ENCODE results near the gene GLCCI1.

GLCCI1 gene

GRCh38 chr7:7968544-7969305 lies at the start of gene GLCCI1:
Gene GLCCI1, plus strand, starts transcription at chr7:7968796. Its CDS starts 555 bp downstream, at chr7:7969351.
- peak; percentile 99 for DNase-seq

GRCh38 chr7:7919449-7919945 lies 49.1 kb upstream of the GLCCI1 start:
- DNase-seq, result no peak

GRCh38 chr7:7920056-7920455 lies 48.5 kb upstream of the GLCCI1 start:
- no peak for DNase-seq

GRCh38 chr7:7920481-7920880 lies 48.1 kb upstream of the GLCCI1 start:
- DNase-seq, result no peak

DNA sequence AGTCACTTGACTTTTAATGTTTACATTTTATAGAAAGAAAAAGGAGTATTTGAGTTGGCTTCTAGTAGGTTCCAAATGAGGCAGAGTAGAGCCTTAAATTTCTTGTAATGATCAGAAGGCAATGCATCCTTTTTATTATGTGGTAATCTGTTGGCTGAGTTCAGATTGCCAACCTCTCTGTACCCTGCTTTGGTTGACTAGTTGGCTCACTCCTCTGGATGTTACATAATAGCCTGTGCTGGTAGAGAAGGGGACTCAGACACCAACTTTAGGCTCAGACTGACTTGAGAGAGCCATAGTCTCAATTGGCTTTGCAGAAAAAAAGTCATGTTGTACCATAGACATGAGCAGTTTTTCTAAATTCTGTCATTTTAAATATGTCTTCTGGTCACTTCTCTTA lies 46.8 kb upstream of the GLCCI1 start:
- no peak for DNase-seq

DNA sequence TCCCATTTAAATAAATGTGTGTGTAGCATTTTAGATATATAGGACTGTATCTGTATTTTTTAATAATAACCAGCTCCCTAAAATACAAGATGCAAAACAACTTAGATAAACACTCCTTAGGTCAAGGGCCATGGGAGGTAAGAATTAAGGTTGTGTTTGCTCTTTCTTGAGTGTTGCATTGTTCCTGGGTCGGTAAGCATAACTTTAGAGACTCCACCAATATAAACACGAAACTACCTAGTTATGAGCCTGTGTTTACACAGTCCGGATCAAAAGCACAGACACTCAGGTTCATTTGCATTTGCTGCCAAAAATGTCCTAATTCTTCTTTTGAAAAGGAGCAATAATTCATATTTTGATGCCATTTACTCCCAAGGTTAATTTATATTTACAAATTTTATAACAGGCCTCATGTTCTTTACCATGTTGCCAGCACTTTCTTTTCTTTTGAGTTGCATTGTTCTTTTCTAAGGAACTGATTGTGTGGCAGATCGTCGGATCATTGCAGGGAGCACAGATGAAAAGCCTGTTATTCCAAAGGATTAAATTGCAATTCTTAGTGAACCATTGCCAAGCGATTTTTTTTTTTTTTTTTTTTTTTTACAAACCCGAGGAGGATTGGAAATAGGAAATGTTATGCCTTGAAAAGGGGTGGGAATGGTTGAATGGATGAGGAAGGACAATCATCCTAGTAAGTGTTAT lies 45.8 kb upstream of the GLCCI1 start:
- DNase-seq, result no peak

DNA sequence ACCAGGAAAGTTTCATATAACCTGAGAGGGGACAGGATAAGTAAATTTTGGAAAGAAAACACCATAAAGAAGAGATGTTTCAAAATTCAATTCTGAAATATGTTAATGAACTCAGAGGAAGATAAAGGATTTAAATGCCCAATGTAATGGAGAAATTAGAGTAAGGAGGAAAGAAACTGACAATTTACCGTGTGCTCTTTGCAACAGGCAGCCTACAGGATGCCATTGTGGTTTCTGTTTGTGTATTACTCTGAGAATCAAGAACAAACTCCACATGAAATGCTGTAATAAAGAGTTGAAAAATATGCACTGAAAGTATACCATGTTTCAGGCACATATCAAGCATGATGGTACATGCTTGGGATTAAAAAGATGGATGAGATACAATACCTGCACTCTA lies 44.8 kb upstream of the GLCCI1 start:
- no peak for DNase-seq

GRCh38 chr7:7924303-7924702 lies 44.3 kb upstream of the GLCCI1 start:
- no peak for DNase-seq

- no peak for DNase-seq
Observed at GRCh38 chr7:7931626-7932025, 37.0 kb upstream of the GLCCI1 start.

DNA sequence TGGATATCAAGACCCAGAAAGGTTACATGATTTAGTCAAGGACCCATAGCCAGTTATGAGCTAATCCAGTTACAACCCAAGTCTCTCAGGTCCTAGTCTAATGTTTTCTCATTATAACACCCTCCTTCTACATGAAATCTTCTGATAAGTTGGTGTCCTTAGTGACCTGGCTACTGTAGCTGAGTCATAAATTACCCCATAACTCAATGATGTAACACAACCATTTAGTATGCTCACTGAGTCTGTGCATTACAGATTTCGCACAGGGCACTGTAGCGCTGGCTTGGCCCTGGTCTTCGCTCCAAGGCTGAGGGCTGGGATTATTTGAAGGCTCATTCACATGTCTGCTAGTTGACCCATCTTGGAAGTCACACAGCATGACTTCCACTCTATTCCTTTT lies 36.0 kb upstream of the GLCCI1 start:
- DNase-seq, result no peak

- no peak for DNase-seq
Observed at GRCh38 chr7:7933915-7934526, 34.6 kb upstream of the GLCCI1 start.

- no peak for DNase-seq
Observed at GRCh38 chr7:7934945-7935344, 33.7 kb upstream of the GLCCI1 start.

DNA sequence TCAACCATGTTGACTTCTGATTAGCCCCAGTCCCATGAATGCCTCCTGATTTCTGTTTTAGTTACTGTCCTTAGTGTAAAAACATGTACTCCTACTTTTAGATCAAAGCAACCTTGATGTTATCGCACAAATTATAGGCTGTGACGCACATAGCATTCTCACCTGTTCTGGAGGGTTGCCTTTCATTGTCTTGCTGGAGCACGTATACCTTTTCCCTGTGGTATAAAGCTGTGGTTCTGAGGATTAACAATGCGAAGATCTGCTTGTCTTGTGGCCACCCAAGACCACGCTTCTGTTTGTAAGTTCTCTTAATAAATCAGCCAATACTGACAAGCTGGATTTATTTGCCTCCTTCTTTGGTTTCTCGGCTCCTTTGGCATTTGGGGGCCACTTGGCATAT lies 30.1 kb upstream of the GLCCI1 start:
- no peak for DNase-seq

DNA sequence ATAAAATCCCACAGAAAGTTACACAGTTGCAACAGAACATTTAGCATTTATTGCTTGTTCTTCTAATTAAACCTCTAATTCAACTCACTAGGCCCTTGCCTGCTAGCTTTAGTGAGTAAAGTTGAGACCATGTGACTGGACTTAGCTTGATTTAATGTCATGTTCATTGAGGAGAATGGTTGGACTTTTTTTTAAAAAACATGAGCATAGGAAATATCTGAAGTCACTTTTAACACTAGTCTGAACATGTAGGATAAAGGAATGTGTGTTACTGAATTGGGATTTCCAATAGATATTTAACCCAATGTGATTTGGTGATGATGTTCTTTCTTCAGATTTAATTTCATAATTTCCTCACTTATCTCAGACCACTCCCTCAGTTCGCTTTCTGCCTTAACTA lies 24.6 kb upstream of the GLCCI1 start:
- DNase-seq, result no peak

DNA sequence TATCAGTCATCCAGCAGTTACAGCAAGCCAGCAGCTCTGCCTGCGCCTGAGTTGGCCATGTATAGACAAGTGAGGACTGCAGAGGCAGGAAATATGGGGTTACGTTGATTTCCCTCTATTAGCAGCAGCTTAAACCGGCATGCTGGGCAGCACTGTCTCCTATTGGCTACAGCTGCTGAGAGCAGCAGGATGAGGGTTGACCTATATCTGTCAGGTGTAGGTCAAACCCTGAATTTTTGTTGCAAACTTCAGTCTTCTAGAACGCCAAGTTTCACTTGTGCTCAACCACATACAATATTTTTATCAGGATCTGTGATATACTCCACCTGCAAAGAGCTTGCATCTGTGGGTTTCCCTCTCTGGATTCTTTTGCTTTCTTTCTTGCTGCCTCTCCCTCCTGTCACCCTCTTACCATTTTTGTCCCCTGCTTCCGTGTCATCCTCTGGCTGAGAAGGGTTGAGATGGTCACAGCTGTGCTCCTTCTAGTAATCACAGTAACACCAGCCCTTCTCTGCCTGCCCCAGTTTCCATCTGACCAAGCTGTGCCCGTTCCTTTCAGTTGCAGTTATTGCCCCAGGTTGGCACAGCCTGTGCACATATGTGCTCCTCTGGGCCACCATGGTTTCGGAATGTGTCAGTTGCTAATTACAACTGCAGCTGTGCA lies 23.8 kb upstream of the GLCCI1 start:
- no peak for DNase-seq

DNA sequence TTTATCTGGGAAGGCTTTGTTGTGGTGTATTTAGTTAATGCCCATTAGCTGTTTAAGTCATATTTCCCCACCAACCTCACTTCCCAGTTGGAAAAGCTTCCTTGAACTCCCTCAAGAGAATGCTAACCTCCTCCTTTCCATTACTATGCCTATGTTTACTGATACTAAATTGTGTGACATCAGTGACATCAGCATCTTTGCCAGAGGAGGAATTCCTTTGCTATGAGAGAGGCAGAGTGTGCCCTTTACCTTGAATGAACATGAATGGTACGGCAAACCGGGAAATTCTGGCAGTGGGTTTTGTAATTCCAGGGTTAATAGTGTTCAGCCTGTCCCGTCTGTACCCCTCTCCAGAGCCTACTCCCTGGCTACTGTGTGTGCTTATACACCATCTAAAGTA lies 22.1 kb upstream of the GLCCI1 start:
- DNase-seq, result no peak

DNA sequence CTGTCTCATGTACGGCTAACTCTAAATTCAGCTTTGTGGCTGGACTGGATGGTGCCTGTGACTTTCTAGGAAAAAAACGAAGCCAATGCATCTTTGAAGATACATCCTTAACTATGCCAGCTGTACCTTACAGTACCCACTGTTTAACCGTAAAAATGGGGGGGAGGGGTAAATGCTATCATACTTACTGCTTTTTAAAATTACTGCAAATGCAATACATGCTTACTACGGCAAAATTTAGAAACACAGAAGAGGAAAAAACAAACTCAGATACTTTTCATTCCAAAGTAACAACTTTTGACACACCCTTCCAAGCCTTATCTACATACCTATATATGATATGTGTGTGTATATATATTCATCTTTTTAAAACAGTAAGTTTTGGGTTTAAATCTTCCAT lies 20.4 kb upstream of the GLCCI1 start:
- DNase-seq, result no peak

DNA sequence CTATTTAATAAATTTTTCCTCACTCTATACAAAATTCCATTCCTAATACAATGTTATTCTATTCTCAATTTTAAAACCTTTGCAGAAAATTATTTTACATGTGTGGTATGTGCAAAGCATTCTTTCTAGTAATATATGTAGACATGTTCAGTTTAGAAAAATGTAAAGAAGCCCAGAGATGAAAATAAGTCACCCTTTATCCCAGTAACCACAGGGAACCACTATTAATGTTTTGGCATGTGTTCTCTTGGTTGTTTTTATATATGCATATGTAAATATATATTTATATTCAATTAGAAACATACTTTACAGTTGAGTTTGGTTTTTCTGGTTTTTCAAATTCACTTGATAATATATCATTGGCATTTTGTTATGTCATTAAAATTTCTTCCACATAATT lies 14.8 kb upstream of the GLCCI1 start:
- DNase-seq, result no peak

DNA sequence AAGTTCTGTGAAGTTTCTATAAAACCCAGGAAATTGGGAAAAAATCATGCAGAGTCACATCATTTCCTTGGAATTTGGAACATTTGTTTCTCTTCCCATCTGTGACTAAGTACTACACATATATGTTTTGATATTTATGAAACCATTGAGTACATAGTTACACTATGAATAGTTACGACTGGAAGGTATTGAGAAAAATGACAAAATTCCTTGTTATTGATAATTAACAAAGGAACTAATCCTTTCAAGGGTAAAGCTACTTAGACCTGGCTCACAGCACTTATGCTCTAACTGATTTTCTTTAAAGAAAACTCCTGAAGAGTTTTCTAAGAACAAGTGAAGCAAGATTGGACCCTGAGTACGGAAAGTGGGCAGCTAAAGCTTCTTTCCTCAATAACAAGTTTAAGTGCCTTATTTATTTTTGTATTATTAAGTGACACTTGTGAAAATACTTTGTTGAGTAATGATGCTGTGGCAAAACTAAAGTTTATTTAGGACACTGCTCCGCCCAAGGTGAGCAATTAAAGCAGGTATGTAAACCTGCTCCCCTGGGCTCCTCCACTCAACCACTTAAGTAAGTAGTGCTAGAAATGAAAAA lies 12.0 kb upstream of the GLCCI1 start:
- DNase-seq, result no peak

GRCh38 chr7:7957513-7957912 lies 11.1 kb upstream of the GLCCI1 start:
- DNase-seq, result no peak

GRCh38 chr7:7959979-7960670 lies 8.5 kb upstream of the GLCCI1 start:
- DNase-seq, result no peak

DNA sequence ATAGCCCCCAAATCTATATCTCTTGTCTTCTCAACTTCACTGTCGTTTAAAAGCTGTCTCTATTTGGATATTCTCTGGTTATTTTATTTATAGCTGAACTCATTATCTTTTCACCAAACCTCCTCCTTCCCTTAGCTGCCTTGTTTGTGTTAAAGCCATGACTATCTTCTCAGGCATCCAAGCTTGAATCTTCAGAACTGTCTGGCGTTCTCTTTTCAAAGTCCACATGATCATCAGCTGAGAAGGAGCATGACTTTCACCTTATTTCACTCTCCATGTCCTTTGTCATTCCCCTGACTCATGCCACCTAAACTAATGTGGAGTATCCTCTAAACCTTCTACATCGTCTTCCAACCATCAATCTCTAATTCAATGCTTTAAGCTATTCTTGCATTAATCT lies 5.7 kb upstream of the GLCCI1 start:
- DNase-seq, result no peak

All from hematopoietic multipotent progenitor cell treated with erythropoietin and hydrocortisone succinate and interleukin-3 and kit ligand, for 8 days (in vitro differentiated cells).